T-helper 1 cell treated with Interleukin-12 subunit alpha and Interleukin-12 subunit beta and Interleukin-4 antibody, amounts not matched to agents 30 ng/mL and 1 ng/mL, for 36 hours (primary cell): ENCODE data around the gene VWF. TPM values are rescaled to one million over a fixed set of nuclear protein-coding genes. Genes with fewer than 3 reads are reported as not detected.

Experiments
- intact Hi-C: fragments of 100-400 bp; cut with micrococcal nuclease; formaldehyde crosslinking; loops from one replicate; pipeline ENCODE4 v1.15.1; 2024
- total RNA-seq: library from RNA; stranded (reverse); gene quantifications from 2 replicates; pipeline ENCODE4 v1.2.3, GENCODE V29; 2022

VWF gene
- total RNA-seq, 1 donor from 2014 or later = not detected

GRCh38 chr12:6061660-6062059 is 62.8 kb downstream of the VWF start:
- intact Hi-C loops = loop anchor here (2.0 to 10.0 kb wide), 2 partner anchors 103 to 133 kb away; no protein-coding TSS in a partner anchor

DNA sequence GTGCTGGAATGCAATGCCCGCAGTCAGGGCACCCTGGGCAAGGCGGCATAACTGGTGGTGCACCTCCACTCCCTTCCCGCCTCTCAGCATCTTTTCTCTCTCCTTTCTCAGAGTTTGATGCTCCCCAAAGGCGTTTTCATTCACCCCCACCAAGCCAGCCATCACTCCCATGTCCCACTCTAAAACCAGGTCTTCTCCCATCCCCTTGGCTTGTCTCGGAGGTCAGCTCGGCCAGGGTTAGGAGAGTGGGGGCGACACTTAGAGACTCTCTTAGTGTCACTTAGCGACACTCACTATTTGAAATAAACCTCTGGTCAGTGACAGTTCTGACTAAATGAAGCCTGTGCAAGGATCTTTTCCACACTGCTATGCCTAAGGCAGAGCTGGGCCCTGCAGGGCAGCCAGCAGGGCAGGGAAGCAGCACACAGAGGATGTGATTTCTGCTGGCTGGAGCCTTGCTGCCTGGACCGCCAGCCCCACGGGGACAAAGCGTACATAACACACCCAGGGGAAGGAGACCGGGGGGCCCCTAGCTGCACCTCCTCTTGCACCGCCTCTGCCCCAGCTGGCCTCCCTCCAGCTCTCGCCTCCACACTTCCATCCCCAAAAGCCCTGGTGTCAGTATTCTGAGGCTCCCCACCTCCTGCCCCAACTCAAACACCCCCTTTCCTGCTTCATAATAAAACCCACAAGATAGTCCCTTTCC is 64.5 kb downstream of the VWF start:
- intact Hi-C loops = loop anchor here (10.0 kb wide), 1 partner anchor 105 kb away; no protein-coding TSS in a partner anchor

DNA sequence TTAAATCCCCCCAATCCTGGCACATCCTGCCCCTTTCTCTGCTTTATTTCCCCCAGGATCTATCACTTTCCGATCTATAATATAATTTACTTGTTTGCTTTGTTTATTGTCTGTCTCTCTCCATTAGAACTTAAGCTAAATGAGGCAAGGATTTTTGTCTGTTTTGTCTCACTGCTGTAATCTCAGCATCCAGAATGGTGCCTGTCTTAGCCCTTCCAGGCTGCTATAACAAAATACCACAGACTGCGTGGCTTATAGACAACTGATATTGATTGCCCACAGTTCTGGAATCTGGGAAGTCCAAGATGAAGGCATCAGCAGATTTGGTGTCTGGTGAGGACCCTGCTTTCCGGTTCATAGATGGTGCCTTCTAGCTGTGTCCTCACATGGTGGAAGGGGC is 65.2 kb downstream of the VWF start:
- intact Hi-C loops = no loop called here

DNA sequence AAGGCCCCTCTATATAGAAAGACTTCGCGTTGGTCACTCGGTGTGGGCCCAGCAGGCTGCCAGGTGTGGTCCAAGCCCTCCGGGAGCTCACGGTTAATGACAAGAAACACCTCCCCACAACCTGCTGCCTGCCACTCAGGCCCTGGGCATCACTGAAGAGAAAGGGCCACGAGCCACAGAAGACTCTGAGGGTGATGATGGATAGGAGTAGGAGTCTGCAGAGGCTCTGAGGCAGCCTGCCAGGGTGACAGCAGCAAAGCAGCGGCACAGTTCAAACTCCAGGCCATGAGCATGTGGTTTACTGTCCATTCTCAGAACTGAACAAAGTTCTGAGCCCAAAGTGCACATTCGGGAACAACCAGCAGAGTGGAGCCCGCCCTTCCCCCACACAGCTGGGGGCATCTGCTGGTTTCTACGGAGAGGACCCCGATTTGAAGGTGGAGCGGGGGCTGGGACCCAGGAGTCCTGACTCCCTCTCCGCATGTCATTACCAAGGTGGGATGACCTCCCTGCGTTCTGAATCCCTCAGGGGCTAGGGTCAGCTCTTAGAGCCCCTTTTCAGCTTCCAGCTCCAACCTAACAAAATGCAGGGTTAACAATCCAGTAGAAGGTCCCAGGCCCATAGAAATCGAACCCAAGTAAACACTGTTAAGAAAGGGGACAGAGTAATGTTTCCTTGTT is 65.8 kb downstream of the VWF start:
- intact Hi-C loops = no loop called here

DNA sequence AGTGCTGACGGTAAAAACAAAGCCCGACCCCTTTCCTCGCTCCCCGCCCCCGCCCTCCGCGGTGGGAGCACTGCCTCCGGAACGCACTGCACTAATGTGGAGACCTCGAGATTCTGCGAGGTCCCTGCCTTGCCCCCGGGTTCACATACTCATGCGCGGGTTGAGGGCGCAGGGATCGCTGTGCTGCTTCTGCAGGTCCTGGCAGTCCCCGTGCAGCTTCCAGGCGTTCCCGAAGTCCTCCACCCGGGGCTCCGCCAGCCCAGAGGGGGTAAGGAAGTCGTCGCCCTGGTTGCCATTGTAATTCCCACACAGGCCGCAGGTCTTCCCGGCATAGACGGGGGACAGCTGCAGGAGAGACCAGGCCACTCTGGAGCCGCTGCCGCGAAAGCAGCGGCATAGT is 66.8 kb downstream of the VWF start:
- intact Hi-C loops = no loop called here

- intact Hi-C loops = no loop called here
These were observed 67.8 kb downstream of the VWF start for GRCh38 chr12:6056406-6057240.

- intact Hi-C loops = no loop called here
These were observed 70.9 kb downstream of the VWF start for GRCh38 chr12:6053541-6053940.

- intact Hi-C loops = no loop called here
These were observed 71.5 kb downstream of the VWF start for GRCh38 chr12:6052940-6053329.

DNA sequence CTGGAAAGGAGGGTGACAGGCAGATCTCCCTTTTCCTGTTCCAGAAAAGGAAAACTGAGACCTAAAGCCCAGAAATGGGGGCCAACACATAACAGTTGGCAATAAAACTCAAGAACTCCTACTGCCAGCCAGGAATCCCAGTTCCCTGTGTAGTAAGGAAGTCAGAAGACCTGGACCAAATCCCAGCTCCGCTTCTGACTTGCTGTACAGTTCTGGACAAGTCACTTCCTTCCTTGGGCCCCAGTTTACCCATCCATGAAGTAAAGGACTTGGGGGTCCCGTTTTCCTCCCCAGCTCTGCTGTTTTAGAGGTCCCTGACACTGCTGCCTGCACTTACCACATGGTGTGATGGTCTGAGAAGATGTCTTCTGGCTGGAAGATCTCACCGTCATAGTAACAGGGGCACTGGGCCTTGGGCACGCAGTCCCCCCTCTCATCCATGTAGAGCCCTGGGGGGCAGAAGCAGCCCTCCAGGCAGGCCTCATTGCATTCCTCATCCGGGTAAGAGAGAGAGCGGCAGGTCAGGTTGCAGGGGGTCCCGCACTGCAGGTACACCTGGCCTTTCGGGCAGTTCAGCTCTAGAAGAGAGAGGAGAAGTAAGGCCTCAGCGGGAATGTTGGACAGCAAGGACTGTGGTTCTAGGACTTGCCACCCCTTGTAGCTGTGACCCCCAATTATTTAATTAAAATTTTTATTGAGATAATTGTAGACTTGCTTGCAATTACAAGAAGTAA is 72.1 kb downstream of the VWF start:
- intact Hi-C loops = no loop called here

- intact Hi-C loops = no loop called here
These were observed 74.5 kb downstream of the VWF start for GRCh38 chr12:6049992-6050391.

DNA sequence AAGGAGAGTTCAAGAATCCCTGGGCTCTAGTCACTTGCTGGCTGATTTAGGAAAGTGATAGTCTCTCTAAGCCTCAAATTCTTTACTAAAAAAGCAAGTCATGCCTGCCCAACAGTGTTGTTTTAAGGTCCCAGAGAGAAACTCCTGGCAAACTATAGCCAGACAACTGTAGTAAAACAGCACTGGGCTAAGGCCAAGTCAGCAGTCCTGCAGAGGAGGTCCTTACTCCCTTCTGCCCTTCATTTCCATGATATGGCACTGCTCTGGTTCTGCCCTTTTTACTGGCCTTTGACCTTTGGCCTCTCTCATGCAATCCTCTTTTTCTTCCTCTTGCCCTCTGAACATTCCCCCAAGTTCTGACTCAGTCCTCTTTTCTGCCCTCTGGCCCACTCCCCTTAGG is 74.9 kb downstream of the VWF start:
- intact Hi-C loops = no loop called here

- intact Hi-C loops = no loop called here
These were observed 76.9 kb downstream of the VWF start for GRCh38 chr12:6047249-6048237.

- intact Hi-C loops = no loop called here
These were observed 77.8 kb downstream of the VWF start for GRCh38 chr12:6046511-6047180.

GRCh38 chr12:6045438-6045837 is 79.0 kb downstream of the VWF start:
- intact Hi-C loops = no loop called here

DNA sequence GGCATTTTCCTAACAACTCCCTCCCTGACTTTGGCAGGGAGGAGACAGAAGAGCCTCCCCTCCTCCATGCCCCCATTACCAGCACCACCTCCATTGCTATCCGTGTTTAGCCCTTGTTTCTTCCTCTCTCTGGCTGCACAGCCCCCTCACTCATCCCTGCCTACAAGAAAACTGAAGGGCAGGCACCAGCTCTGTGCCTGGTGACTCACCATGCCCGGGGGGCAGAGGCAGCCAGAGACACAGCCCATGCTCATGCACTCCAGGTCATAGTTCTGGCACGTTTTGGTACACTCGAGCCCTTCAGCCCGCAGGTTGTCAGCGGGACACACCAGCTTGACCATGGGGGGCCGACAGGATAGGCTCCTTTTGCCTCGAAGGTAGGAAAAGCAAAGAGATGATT is 80.4 kb downstream of the VWF start:
- intact Hi-C loops = loop anchor here (5.0 kb wide), 1 partner anchor 297 kb away; no protein-coding TSS in a partner anchor

- intact Hi-C loops = loop anchor here (5.0 kb wide), 1 partner anchor 295 kb away; no protein-coding TSS in a partner anchor
These were observed 82.0 kb downstream of the VWF start for GRCh38 chr12:6042446-6042845.

DNA sequence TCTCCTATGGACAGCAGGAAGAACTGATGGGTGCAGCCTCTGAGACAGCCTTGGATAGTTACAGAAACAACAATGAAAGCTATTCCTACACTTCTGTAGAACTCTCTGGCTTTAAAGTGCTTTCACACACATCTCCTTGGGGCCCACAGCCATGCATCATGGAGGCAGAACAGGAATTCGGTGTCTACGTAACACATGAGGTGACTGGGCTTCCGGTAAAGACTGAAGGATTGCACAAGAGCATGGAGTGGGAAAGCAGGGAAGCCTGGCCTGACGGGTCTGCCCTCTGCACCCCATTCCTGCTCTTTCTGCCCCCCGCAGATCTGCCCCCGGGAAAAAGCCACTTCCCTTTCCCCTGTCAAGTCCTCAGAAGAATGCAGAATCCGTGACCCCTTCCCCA is 82.6 kb downstream of the VWF start:
- intact Hi-C loops = loop anchor here (5.0 kb wide), 1 partner anchor 295 kb away; no protein-coding TSS in a partner anchor

- intact Hi-C loops = loop anchor here (1.0 to 5.0 kb wide), 3 partner anchors 53 to 294 kb away; no protein-coding TSS in a partner anchor
These were observed 83.7 kb downstream of the VWF start for GRCh38 chr12:6040815-6041214.
